ENCODE measurements around the gene CREB3L2.
"Not testable (repeated sequence)": the region's sequence is repeated elsewhere in the genome, so short reads cannot be mapped to it uniquely, and the experiment has no call there.

CREB3L2 gene

GRCh38 chr7:137835486-137836112 is 166.3 kb downstream of the CREB3L2 start:
- no peak for DNase-seq (ENCODE audit: low read depth)

GRCh38 chr7:137834552-137834951 is 167.3 kb downstream of the CREB3L2 start:
- no peak for DNase-seq (ENCODE audit: low read depth)

GRCh38 chr7:137832990-137833389 is 168.9 kb downstream of the CREB3L2 start:
- not testable (repeated sequence) for DNase-seq (ENCODE audit: low read depth)

GRCh38 chr7:137832382-137832781 is 169.5 kb downstream of the CREB3L2 start:
- DNase-seq (ENCODE audit: low read depth) = no peak

GRCh38 chr7:137831555-137831954 is 170.3 kb downstream of the CREB3L2 start:
- DNase-seq (ENCODE audit: low read depth) = not testable (repeated sequence)

GRCh38 chr7:137829337-137829992 is 172.4 kb downstream of the CREB3L2 start:
- DNase-seq (ENCODE audit: low read depth) = no peak

GRCh38 chr7:137828456-137828855 is 173.4 kb downstream of the CREB3L2 start:
- no peak for DNase-seq (ENCODE audit: low read depth)

GRCh38 chr7:137825489-137825888 is 176.4 kb downstream of the CREB3L2 start:
- no peak for DNase-seq (ENCODE audit: low read depth)
